ENCODE results near the gene XRCC5.

GRCh38 chr2:216195565-216196029, 86.4 kb downstream of the XRCC5 start:
- TF ChIP-seq EZH2 (IDR thresholded peaks at IDR 0.05; ENCODE audit: borderline replicate concordance, insufficient read depth, low read depth, low read length, poor library complexity, severe bottlenecking) (no peak), CTCF (IDR thresholded peaks at IDR 0.05) (no peak)
